ENCODE data around the gene PNMA8A.
"Not testable (repeated sequence)": the region's sequence is repeated elsewhere in the genome, so short reads cannot be mapped to it uniquely, and the experiment has no call there.

Gene PNMA8A

DNA sequence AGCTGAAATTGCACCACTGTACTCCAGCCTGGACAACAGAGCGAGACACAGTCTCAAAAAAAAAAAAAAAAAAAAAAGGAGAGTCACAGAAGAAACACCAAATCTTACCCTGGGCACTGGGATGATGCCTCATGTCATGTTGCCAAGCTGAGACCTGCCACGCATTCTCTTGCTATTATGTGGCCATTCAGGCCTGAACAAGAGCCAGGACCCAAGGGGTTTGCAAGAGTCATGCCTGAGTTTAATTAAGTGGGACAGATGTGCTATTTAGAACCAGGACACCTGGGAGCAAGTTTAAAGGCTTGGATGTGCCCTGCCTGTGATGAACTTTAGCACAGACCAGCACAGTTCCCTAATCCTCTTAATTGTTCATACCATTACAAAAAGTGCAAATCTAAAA is 9.8 kb downstream of the PNMA8A start:
- no peak for DNase-seq

DNA sequence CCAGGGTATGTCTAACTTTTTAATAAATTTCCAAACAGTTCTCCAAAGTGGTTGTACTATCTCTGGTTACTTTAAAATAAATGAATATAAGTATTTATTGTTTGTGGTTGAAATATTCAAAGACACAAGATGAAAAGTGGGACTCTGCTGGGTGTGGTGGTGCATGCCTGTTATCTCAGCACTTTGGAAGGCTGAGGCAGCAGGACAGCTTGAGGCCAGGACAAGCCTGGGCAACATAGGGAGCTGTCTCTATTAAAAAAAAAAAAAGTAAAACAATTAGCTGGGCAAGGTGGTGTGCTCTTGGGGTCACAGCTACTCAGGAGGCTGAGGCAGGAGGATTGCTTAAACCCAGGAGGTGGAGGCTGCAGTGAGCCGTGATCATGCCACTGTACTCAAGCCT is 10.4 kb downstream of the PNMA8A start:
- no peak for DNase-seq

DNA sequence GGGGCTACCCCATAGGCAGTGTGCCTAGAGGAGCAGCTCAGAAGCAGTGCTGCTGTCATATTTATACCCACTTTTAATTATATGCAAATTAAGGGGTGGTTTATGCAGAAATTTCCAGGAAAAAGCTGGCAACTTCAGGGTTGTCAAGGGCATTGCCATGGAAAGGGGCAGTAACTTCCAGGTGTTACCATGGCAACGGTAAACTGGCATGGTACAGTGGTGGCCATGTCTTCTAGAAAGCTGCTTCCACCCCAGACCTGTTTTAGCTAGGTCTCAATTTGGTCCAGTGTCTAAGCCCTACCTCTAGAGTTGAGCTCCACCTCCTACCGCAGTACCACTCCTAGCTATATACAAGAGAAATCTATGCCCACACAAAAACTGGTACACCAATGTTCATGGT is 11.3 kb downstream of the PNMA8A start:
- DNase-seq = no peak

DNA sequence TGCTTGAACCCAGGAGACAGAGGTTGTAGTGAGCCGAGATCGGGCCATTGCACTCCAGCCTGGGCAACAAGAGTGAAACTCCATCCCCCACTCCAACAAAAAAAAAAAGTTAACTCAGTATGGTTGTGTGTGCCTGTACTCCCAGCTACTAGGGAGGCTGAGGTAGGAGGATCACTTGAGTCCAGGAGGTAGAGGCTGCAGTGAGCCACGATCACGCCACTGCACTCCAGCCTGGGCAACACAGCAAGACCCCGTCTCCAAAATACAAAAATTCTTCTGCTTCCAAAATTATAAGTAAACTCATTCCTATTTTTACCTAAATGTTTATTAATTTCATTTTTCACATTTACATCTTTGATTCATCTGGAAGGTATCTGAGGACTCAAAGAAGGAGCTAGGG is 14.4 kb downstream of the PNMA8A start:
- no peak for DNase-seq

DNA sequence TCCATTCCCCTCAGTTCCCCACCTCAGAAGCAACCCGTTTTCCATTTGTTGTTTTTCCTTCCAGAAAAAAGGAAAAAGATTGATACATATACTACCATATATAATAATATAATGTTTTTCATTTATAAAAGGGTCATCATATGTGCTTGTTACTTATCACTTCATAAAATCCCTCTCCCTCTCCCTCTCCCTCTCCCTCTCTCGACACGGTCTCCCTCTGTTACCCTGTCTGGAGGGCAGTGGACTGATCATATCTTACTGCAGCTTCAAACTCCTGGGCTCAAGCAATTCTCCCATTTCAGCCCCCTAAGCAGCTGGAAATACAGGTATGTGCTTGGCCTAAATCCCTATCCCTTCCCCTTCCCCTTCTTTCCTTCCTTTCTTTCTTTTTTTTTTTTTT is 17.1 kb downstream of the PNMA8A start:
- no peak for DNase-seq

DNA sequence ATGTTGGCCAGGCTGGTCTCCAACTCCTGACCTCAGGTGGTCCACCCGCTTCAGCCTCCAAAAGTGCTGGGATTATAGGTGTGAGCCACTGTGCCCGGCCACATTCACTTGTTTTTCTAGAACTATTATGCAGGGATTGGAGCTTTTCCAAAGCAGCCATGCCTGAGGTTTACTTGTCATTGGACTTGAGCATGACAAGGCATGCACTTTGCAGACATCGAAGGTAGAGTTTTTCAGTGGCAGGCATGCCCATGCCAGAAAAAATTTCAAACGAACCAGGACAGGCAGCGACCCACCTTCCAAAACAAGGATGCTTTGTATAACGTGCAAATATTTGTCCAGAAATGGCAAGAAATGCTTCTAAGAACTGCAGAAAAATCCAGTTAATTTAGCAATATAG is 17.7 kb downstream of the PNMA8A start:
- no peak for DNase-seq

DNA sequence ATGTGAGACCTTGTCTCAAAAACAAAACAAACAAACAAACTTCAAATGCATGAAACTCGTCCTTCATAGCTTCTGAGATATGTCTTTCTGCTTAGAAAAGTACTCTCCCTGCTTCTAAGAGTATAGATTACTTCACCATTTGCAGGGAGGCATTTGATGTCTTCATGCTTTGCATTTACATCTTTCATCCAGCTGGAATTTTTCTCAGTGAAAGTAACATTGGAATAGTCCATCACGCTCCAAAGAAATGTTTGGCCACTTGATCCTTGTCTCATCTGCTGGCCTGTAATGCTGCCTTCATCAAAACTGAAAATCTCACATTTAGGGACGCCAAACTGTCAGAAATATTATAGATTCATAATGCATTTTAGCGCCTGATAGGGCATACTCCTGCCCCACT is 19.2 kb downstream of the PNMA8A start:
- no peak for DNase-seq

DNA sequence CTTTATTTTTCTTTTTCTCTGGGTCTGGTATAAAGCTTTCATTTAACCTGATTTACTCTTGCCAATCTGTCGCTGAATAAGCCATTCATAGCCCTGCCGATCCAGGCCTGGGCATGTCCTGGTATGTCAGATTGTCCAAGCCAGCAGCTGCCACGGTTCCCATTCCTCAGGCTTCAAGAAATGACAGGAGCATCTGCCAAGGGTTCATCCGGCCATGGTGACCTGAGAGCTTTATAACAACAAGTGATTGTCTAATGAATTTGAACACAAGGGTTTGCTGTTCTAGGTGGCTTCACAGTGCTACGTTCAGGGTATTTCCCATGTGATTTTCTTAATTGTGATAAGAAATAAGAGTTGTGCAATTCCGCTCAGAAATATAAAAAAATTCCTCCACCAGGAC is 20.0 kb downstream of the PNMA8A start:
- no peak for DNase-seq

DNA sequence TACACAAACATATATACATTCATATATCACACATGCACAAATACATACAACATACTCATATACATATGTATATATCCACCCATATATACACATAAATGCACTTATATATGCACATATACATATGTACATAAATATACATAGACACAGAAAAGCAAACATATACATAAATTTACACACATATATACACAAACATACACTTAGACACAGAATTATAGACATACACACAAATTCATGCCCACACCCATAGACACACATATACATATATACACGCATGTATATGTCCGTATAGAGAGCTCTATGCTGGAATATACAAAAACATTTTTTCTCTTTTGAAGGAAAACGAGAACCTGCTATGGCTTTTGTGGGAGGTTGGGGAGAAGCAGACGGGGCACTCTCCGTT is 20.6 kb downstream of the PNMA8A start:
- no peak for DNase-seq

DNA sequence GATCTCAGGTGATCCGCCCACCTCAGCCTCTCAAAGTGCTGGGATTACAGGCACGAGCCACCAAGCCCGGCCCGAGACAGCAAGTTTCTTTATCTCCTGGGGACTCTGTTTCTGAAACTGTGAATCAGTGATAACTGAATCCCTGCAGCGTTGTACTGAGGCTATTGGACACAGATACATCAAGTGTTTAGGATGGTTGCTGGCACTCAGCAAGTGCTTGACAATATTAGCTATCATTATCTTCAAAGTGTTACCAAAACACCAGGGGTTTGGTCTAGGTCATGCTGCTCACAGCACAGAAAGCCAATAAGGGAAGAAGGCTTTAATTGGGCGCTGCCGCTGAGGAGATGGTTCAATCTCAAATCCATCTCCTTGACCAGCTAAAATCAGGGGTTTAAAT is 22.1 kb downstream of the PNMA8A start:
- DNase-seq = no peak

DNA sequence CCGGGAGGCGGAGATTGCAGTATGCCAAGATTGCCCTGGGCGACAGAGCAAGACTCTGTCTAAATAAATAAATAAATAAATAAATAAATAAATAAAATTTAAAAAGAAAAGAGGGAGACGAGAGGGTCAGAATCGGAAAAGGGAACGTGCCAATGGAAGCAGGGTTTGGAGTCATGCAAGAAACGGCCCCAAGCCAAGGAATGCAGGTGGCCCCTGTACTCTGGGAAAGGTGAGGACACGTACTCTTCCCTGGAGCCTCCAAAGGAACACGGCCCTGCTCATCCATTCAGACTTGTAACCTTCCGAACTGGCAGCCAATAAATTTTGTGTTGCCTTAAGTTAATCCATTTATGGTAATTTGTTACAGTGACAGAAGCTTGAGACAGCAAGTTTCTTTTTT is 22.8 kb downstream of the PNMA8A start:
- DNase-seq = no peak

DNA sequence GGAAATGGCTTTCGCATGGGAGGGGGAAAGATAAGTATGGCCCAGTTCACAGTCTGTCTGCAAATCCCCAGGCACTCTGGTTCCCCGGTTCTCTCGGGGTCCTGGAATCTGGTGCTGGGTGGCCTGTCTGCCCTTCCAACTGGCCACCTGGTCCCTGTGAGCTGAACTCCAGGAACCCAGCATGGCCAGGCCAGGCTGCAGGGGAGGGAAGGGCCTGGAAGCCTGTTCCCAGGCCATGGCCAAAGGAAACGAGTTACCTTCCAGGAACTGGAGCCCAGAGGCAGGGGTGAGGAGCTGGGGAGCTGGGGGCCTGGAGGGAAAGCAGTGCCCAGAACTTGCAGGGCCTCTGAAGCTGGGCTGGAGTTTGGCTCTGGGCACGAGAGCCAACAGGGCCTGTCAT is 23.5 kb downstream of the PNMA8A start:
- no peak for DNase-seq

DNA sequence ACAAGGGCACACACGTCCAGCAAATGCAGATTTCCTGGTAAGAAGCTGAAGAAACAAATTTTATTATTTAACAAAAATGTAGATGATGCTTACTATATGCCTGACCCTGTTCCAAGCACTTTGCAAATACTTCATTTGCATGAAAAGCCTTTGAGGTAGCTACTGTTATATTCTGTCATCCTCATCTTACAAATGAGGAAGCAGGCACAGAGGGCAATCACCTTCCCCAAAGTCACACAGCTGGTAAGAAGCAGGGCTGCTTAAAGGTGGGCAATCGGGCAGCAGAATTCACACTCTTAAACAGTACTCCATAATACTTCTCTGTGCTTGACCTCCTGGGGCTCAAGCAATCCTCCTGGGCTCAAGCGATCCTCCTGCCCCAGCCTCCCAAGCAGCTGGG is 24.4 kb downstream of the PNMA8A start:
- DNase-seq = no peak

DNA sequence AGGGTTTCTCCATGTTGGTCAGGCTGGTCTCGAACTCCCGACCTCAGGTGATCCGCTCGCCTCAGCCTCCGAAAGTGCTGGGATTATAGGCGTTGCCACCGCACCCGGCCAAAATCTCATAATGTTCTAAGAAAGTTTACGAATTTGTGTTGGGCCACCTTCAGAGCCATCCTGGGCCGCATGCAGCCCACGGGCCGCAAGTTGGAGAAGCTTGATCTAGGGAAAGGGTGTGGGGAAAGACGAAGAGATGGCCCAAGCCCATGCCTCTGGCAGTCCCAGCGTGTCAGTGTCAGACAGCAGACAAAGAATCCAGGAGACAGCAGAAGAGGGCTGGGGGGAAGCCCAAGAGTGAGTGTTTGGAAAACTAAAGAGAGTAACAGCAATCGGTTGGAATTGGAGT is 25.3 kb downstream of the PNMA8A start:
- no peak for DNase-seq

DNA sequence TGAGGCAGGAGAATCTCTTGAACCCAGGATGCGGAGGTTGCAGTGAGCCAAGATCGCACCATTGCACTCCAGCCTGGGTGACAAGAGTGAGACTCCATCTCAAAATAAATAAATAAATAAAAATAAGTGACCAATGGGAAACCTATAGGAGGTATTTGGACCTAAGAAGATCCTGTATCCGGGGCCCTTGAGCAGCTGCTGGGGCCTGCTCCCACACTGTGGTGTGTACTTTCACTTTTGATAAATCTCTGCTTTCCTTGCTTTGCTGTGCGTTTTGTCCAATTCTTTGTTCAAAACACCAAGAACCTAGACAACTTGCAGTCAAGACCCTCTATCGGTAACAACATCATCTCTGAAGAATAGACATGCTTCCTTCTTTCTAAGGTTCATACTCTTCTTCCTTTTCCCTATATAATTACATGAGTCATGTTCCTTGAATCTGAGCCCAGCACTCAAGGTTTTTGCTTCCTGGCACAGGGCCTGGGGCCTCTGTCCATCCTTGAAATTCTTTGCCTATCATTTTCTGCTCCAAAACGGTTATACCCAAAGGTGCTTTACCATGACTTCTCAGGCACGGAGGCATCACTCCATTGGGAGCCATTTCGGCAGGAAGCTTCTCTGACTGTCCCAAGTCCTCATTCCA is 28.4 kb downstream of the PNMA8A start:
- DNase-seq = peak; percentile 80

DNA sequence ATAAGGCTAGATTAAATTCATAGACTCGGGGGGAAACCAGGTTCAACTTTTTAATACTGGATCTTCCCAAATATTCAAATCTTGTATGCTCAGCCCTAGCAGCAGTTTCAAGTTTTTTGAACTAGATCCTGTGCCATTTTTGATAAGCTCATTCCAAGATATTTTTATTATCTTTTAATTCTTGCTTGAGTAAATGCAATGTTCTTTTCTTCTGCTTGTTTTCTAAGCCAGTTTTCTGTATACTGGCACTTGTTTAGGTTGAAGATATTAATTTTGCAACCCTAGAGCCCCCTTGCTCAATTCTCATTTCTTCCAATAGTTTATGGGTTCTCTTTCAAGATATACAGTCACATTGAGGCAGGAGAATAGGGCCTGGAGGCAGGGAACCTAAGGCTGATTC is 29.5 kb downstream of the PNMA8A start:
- no peak for DNase-seq

DNA sequence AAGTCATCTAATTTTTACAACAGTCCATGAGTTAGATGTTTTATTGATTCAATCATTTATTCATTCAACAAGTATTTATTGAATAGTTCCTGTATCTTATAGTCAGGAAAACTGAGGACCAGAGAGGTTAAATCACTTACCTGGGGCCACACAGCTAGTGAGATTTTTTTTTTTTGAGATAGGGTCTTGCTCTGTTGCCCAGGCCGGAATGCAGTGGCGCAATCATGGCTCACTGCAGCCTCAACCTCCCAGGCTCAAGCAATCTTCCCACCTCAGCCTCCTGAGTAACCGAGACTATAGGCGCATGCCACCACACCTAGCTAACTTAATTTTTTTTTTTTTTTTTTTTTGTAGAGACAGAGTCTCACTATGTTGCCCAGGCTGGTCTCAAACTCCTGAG is 35.7 kb downstream of the PNMA8A start:
- not testable (repeated sequence) for DNase-seq

DNA sequence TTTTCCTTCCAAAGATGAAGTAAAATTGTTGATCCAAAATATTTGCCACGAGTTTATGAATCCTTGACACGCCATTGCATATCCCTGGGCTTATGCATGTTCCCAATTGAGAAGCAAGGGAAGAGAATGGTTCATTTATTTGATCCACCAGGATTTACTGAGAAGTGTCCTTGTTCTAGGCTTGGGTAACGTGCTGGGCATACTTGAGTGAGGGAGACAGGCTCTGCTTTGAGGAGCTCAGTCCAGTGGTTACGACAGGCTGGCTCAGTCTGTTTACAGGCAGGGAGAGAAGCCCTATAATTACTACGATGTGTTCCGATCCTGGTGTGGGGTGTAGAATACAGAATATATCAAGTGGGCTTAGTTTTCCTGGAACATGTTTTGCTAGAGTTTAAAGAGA is 36.4 kb downstream of the PNMA8A start:
- no peak for DNase-seq

DNA sequence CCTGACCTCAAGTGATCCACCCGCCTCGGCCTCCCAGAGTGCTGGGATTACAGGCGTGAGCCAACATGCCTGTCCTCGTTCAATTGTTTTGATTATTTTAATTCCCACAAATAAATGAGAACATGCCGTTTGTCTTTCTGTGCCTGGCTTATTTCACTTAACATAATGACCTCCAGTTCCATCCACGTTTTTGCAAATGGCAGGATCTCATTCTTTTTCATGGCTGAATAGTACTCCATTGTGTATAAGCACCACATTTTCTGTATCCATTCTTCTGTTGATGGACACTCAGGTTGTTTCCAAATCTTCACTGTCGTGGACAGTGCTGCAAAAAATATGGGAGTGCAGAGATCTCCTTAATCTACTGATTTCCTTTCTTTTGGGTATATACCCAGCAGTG is 37.9 kb downstream of the PNMA8A start:
- DNase-seq = not testable (repeated sequence)

DNA sequence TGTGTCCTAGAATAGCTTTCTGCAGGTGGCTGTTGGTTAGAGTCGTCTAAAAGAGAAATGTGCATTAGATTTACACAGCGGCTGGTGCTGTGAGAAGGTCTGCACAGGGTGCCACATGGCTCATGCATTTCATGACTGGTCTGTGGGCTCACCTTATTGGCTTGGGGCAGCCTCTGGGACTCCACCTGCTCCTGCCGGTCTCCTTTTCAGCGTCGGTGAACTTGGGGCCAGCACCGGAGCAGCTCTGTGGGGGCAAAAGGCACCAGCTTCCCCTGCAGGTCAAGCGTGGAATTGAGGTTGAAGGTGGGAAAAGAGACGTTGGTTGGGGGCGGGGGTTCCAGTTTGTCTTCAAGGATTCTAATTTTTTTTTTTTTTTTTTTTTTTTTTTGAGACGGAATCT is 39.5 kb downstream of the PNMA8A start:
- no peak for DNase-seq

DNA sequence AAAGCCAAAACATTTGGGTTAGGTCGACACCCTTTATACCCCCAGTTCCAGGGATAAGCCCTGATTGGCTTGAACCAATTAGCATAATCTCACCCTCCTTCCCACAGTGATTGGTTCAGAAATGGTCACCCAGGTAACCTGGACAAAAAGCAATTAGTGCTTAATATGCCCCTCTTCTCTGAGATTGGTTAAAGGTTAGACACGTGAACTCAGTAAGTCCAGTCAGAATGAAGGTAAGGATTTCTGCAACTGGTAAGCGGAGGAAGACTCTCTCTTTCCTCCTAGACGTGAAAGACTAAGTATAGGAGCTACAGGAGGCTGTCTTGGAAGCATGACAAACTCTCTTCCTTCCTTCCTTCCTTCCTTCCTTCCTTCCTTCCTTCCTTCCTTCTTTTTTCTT is 41.4 kb downstream of the PNMA8A start:
- DNase-seq = no peak

DNA sequence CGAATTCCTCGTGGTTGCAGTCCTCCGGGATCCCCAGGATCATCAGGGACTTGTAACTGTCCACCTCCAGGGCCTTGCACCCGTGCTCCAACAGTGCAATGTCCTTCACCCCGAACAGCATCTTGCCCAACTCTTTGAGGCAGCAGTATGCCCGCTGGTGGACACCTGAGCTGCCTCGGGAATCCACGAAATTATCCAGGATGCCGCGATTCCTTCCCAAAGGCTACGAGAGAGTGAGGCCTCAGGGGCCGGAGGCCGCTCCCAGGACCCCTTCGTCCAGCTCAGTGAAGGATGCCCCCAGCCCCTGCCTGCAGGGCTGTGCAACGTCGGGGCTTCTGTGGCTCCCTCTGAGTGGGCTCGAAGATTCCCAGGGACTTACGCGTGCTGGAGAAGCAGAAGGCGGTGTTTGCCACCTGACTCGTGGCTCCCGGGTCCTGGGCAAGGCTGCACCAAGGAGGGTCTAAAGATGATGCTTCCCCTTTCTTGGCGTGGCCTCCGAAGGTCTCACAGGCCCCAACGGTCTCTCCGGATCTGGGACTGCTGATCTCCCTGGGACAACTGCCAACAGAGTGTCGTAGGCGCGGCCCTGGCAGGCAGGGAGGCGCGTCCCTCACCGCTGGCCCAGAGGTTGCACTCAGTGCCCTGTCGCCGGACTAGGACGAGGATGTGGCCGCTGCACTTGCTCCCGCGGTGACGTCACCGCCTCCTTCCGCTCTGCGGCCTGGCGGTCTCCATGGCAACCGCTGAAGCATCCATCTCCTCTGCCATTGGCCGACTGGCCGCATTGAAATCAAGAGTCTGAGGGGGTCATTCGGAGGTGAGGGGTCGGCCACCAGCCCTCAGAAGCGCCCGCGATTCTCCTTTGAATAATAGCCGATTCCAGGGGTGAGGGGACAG is 42.9 kb downstream of the PNMA8A start, which contains the start of gene PNMA8C:
TSS of gene PNMA8C (minus strand) at position 698 of the 897 bp plus-strand sequence. CDS start at position 121, 577 bp downstream.
- no peak for DNase-seq

DNA sequence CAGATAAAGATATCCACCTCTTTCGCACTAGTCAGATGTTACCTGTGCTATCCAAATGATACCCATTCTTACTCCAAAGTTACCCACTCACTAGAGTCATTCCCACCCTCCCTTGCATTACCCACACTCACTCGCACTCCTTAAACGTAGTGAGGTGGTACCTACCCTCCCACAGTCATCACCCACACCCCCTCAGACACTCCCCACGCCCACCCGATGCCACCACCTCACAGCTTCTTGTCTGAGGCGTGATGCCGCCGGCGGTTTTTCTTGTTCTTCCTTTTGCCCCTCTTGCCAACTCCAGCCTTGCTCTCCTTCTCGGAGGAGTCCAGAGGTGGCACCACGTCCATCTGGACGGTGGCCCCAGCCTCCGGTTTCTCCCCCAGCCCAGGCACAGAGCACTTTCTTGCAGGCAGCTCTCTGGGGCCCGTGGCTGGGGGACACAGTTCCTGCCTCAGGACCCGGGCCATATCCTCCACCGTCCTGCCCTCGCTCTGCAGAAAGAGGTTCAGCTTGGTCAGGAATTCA is 43.8 kb downstream of the PNMA8A start:
- no peak for DNase-seq

DNA sequence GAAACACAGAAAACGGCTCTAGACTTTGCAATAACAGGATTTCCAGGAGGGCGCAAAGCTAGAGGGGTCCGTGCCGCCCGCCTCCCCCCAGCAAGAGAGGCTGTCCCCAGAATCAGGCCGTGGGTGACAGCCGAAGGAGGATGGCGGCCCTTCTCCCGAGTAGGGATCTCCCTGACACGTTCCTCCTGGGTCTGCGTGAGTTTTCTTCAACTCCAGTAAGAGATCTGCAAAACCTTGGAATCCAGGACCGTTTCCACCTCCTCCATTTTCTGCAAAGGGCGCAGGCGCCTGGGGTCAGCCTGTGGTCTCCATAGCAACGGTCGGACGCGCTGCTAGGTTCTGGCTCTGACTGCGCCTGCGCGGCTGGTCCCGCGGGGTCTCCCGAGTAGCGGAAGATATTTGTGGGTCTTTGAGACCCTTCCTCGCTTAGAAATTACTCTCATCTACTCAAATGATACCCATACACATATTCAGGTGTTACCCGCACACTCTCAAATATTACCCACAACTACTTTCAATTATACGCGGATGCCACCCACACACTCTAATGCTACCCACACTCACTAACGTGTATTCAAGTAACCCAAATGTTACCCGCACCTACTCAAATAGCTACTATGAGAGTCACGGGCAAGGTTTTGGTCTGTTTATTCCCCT is 44.7 kb downstream of the PNMA8A start:
- DNase-seq = peak; percentile 41
